Right atrium auricular region (tissue), 2 donors: ENCODE measurements around the gene PDE5A. TPM values are rescaled to one million over a fixed set of nuclear protein-coding genes. Genes with fewer than 3 reads are reported as not detected.

Experiments
- DNase-seq: peaks from one replicate; pipeline ENCODE4 v3.0.0-alpha.2; 2019; ENCODE audit warnings: low spot score
- H3K27ac ChIP-seq, 2 donors: fragments of 200-600 bp; sonication (generic); 1 replicate in 1 of 2; 2 replicates in 1 of 2; pipeline ENCODE4 v1.5.1; 2016 to 2019
- H3K27me3 ChIP-seq, 2 donors: fragments of 200-600 bp; sonication (generic); one replicate each; pipeline versions ENCODE4 v1.5.1 to v1.6.0; 2017 to 2019
- H3K36me3 ChIP-seq: fragments of 200-600 bp; sonication (generic); one replicate; pipeline ENCODE4 v1.5.1; 2016
- H3K4me1 ChIP-seq, 2 donors: fragments of 200-600 bp; sonication (generic); one replicate each; pipeline versions ENCODE4 v1.5.1 to v1.6.0; 2017 to 2019
- H3K4me3 ChIP-seq, 2 donors: fragments of 200-600 bp; sonication (generic); 1 replicate in 1 of 2; 2 replicates in 1 of 2; pipeline ENCODE4 v1.5.1; 2017 to 2019; ENCODE audit warnings: mild to moderate bottlenecking in 1 of 2, moderate library complexity in 1 of 2
- H3K9me3 ChIP-seq, 2 donors: fragments of 200-600 bp; sonication (generic); one replicate each; pipeline ENCODE4 v1.5.1; 2019
- total RNA-seq, 2 donors: library from RNA; depleted of rRNA; stranded (reverse); fragments of >200 nt; gene quantifications; one replicate each; pipeline ENCODE4 v1.1.0, GENCODE V29; 2016
- TF ChIP-seq, protein P1 (sequence below), 2 donors: fragments of 200-600 bp; sonication (generic); IDR thresholded peaks; one replicate each; pipeline ENCODE4 v1.5.1; 2019; ENCODE audit warnings: antibody characterized with exemption in 2 of 2

PDE5A gene
- total RNA-seq, 2 donors from 2014 or later = 5.8 to 14.7 TPM

DNA sequence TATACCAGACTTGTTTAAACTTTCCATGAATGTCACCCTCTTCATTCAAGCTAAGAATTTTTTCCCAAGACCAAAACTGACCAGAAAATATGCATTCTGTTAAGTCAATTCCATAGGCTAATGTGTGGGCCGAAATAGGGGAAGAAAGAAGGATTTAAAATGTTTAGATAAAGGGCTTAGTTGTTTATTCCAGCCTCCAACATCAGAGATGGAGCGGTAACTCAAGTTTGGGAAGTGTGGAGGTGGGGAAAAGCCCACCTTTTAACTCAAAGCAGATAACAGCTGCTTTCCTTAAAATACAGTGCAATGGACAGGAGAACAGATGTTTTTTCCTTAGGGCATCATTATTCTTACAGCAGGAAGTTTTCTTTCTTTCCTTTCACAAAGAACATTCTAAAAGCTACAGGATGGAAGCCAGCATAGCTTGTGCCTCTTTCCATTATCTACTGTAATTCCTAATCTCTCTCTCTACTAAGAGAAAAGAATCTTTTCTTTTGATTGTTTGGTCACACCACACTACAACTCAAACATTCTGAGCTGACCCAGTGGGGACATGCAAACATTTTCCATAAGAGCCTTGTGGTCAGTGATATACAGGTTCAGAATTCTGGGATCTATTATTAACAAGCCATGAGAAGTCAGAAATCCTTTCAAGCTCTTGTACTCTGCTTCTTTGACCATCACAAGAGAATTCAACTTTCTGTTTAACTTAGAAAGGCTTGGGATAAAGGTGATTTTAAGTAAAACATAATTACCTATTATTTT lies 101.6 kb downstream of the PDE5A start:
- Histone ChIP-seq H3K4me3 (no peak overlapping the region), H3K27me3 (no peaks in the 10 kb centered on the region), H3K4me1 (peaks cover 0 to 6% of the 10 kb centered on the region in 2 donors), H3K9me3 (no peaks in the 10 kb centered on the region), H3K27ac (no peak overlapping the region), H3K36me3 (no peaks in the 10 kb centered on the region)
- TF ChIP-seq, protein P1, sequence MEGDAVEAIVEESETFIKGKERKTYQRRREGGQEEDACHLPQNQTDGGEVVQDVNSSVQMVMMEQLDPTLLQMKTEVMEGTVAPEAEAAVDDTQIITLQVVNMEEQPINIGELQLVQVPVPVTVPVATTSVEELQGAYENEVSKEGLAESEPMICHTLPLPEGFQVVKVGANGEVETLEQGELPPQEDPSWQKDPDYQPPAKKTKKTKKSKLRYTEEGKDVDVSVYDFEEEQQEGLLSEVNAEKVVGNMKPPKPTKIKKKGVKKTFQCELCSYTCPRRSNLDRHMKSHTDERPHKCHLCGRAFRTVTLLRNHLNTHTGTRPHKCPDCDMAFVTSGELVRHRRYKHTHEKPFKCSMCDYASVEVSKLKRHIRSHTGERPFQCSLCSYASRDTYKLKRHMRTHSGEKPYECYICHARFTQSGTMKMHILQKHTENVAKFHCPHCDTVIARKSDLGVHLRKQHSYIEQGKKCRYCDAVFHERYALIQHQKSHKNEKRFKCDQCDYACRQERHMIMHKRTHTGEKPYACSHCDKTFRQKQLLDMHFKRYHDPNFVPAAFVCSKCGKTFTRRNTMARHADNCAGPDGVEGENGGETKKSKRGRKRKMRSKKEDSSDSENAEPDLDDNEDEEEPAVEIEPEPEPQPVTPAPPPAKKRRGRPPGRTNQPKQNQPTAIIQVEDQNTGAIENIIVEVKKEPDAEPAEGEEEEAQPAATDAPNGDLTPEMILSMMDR (IDR thresholded peaks at IDR 0.05) = no peak
- DNase-seq = no peak

DNA sequence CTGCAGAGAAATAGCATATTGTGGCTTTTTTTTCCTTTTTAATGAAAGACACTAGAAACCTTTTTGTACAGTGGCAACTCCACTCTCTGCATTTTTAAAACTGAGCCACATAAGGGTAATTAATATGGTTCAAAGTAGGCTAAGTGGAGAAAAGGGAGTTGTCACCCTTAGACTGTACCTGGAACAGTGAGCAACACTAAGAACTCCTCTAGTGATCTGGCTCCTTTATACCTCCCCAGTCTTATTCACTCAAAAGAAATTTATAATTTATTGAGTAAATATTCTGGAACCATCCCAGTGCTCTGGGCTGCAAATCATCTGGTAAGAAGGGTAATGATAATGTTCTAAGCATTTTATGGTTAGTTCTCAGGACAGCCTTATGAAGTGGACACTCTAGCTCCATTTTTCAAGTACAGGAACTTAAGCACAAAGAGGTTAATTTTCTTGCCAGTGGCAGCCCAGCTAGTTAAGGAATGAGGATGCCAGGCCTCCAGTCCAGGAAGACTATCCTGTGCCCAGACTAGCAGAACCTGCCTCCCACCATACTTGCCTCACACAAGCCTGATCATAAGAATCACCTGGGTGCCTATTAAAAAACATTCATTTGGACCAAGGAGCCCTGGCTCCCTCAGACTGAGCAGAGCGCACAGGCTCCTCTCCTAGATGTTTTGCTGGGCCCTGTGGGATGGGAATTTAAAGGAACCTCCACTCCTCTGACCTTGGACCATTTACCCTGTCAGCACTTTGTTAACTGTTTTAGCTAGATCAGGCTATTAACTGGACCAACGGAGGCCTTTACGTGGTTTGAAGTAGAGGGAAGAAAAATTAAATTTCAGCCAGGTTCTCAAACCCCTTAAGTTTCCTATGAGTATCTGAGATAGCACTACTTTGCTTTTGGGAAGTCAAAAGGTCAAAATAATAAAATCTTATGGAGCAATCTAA lies 102.6 kb downstream of the PDE5A start:
- Histone ChIP-seq H3K36me3 (no peaks in the 10 kb centered on the region), H3K9me3 (no peaks in the 10 kb centered on the region), H3K27me3 (no peaks in the 10 kb centered on the region), H3K4me1 (peaks cover 0 to 6% of the 10 kb centered on the region in 2 donors), H3K4me3 (no peak overlapping the region), H3K27ac (no peak overlapping the region)
- no peak for DNase-seq
- TF ChIP-seq, protein P1 (IDR thresholded peaks at IDR 0.05) = no peak

DNA sequence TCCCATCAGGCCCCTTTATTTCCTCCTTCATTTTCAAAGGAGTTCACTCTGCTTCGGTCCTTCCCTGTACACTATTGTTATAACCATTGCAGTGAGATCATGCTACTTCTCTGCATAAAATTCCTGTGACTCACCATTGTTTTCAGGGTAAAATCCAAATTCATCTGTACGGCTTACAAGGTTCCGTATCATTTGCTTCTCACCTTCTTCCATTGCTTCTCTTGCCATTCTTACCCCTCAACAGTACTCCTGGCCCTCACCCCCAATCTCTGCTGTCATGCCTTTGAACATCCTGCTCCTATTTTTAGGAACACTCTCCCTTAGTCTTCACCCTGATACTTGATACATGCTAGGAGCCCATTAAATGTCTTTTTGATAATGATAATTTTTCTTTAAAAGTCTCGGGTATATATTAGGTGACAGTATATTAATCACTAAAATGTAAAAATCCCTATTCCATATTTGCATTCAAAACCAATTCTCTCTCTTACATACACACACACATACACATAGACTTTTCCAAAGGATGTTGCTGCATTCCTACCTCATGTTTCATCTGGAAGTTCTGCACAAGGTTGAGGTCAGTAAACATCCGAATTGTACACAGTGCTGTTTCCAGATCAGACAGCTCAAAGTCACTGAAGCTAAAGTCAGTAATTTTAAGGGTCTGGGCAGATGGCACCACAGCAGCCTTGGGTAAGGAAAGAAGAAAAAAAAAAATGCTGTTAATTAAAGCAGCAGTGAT lies 103.4 kb downstream of the PDE5A start:
- no peaks in the 10 kb centered on the region for H3K36me3 ChIP-seq
- H3K4me1 ChIP-seq = peaks cover 0 to 6% of the 10 kb centered on the region in 2 donors
- no peaks in the 10 kb centered on the region for H3K27me3 ChIP-seq

DNA sequence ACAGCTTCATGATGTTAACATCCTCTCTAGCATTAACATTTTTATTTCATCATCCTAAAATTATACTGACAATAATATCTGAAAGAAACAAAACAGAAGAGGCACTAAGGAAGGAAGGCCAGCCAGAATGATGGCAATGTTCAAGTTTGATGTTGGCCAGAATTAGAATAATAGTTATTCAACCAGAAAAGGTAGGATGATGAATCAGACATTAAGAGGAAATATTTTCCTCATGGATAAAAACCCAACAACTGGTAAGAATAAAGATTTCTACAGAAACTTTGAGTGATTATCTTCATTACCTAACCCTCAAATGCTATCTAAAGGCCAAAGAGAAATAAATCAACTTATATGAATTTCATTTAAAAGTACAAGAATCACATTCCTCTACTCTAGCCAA lies 105.2 kb downstream of the PDE5A start:
- no peaks in the 10 kb centered on the region for H3K9me3 ChIP-seq
- H3K4me1 ChIP-seq = peaks cover 0 to 16% of the 10 kb centered on the region in 2 donors
- no peaks in the 10 kb centered on the region for H3K36me3 ChIP-seq
- no peaks in the 10 kb centered on the region for H3K27me3 ChIP-seq
- H3K27ac ChIP-seq = no peak overlapping the region
- DNase-seq = no peak
- TF ChIP-seq, protein P1 (IDR thresholded peaks at IDR 0.05) = no peak
- no peak overlapping the region for H3K4me3 ChIP-seq

More for the DNA sequence above, 103.4 kb downstream of the PDE5A start:
- TF ChIP-seq, protein P1 (IDR thresholded peaks at IDR 0.05) = no peak
- Histone ChIP-seq H3K4me3 (no peak overlapping the region), H3K27ac (no peak overlapping the region), H3K9me3 (no peaks in the 10 kb centered on the region)
- DNase-seq = no peak

DNA sequence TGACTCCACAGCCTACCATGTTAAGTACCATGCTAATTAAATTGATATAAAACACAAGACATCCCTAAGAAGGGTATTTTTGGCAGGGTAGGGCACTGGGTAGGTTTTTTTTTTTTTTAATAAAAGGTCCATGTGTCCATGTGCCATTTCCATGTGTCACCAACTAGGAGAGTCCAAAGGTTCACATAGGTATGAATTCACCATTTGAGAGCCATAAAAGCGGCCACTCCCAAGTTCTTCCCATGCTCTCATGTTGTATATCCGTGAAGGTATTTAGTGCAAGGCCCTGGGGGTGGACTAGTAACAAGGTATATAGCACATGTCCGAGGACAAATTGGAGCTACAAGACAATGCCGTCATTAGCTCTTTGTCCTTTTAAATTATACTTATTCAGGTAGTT lies 107.3 kb downstream of the PDE5A start:
- Histone ChIP-seq H3K4me3 (no peak overlapping the region), H3K4me1 (peaks cover 0 to 22% of the 10 kb centered on the region in 2 donors), H3K27ac (no peak overlapping the region), H3K36me3 (no peaks in the 10 kb centered on the region), H3K9me3 (no peaks in the 10 kb centered on the region), H3K27me3 (no peaks in the 10 kb centered on the region)
- TF ChIP-seq, protein P1 (IDR thresholded peaks at IDR 0.05) = no peak
- no peak for DNase-seq
